ENCODE measurements around the gene NHERF2. TPM values are rescaled to one million over a fixed set of nuclear protein-coding genes. Genes with fewer than 3 reads are reported as not detected.
A peak's percentile ranks its signal among the peaks of the same experiment; 100 is the strongest.
"Not testable (repeated sequence)": the region's sequence is repeated elsewhere in the genome, so short reads cannot be mapped to it uniquely, and the experiment has no call there.

The NHERF2 gene
- total RNA-seq, 3 donors from 2014 or later = 54.5 to 65.4 (median 60.0) TPM

DNA sequence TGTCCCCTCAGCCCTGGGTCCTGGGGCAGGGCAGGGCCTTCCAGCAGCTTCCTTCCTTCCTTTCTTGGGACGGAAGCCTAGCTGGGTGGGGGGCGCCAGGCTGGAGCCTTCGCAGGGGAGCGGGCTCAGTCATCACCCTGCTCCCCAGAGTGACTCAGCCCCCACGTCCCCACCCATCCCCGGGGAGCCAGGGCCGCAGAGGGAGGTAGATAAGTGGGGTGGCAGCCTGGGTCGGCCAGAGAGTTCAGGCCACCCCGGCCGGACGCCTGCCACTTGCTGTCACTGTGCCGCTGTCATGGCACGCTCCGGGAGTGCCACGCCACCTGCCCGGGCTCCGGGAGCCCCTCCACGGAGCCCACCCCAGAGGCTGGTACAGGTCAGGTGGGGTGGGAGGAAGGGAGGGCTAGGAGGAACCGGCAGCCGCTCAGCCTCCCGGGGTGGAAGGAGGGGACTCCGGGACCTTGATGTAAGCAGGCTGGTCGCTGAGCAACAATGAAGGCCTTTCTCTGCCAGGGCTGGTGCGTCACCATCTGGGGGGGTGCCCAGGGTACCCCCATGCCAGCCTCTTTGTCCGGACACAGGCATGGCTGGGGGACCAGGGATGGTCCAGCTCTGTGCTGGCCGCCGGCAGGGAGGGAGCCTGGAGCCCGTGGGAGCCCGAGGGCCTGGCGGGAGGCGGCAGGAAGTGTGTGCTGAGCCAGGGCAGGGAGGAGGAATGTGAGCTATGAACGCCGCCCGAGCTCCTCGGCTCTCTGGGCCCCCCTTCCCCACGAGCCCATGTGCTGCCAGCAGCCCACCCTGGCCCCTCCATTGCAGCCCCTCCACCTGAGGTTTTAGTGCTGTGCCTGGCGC, 6.6 kb downstream of the NHERF2 start:
- ATAC-seq (peak; percentile 44), DNase-seq (peak in 1 of 3 donors; percentile 72)
- peaks cover 16% of the 10 kb centered on the region for H3K4me1 ChIP-seq (ENCODE audit: low read depth)
- H3K36me3 ChIP-seq (ENCODE audit: low read depth) = no peaks in the 10 kb centered on the region
- no peak overlapping the region for H3K4me3 ChIP-seq
- TF ChIP-seq, protein P1, sequence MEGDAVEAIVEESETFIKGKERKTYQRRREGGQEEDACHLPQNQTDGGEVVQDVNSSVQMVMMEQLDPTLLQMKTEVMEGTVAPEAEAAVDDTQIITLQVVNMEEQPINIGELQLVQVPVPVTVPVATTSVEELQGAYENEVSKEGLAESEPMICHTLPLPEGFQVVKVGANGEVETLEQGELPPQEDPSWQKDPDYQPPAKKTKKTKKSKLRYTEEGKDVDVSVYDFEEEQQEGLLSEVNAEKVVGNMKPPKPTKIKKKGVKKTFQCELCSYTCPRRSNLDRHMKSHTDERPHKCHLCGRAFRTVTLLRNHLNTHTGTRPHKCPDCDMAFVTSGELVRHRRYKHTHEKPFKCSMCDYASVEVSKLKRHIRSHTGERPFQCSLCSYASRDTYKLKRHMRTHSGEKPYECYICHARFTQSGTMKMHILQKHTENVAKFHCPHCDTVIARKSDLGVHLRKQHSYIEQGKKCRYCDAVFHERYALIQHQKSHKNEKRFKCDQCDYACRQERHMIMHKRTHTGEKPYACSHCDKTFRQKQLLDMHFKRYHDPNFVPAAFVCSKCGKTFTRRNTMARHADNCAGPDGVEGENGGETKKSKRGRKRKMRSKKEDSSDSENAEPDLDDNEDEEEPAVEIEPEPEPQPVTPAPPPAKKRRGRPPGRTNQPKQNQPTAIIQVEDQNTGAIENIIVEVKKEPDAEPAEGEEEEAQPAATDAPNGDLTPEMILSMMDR (IDR thresholded peaks at IDR 0.05) = no peak
- intact Hi-C loops (cut with DNase I, micrococcal nuclease) = no loop called here
- no peaks in the 10 kb centered on the region for H3K9me3 ChIP-seq

DNA sequence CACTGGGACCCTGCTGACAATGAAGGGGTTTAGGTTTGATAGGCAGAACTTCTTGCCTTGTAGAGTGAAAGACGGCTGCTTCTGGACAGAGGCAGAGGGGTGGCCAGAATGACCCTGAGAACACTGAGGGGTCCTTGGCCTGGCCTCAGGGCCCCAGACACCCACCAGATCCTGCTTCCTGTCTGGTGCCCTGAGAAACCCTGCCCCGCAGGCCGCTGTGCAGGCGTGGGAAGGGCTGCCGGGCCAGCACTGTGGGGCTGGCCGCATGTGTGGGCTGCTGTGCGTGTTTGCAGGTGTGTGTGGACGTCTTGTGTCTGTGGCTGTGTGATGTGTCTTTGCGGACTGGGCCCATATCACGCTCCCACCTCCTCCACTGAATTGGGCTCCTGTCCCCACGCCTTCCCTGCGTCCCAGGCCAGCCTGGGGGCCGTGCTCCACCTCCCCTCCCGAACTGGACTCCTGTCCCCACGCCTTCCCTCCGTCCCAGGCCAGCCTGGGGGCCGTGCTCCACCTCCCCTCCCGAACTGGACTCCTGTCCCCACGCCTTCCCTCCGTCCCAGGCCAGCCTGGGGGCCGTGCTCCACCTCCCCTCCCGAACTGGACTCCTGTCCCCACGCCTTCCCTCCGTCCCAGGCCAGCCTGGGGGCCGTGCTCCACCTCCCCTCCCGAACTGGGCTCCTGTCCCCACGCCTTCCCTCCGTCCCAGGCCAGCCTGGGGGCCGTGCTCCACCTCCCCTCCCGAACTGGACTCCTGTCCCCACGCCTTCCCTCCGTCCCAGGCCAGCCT, 7.4 kb downstream of the NHERF2 start:
- DNase-seq; intact Hi-C loops (cut with DNase I, micrococcal nuclease); H3K36me3 ChIP-seq (ENCODE audit: low read depth); ATAC-seq; H3K9me3 ChIP-seq; H3K4me3 ChIP-seq: not testable (repeated sequence)
- peaks cover 16% of the 10 kb centered on the region for H3K4me1 ChIP-seq (ENCODE audit: low read depth)

DNA sequence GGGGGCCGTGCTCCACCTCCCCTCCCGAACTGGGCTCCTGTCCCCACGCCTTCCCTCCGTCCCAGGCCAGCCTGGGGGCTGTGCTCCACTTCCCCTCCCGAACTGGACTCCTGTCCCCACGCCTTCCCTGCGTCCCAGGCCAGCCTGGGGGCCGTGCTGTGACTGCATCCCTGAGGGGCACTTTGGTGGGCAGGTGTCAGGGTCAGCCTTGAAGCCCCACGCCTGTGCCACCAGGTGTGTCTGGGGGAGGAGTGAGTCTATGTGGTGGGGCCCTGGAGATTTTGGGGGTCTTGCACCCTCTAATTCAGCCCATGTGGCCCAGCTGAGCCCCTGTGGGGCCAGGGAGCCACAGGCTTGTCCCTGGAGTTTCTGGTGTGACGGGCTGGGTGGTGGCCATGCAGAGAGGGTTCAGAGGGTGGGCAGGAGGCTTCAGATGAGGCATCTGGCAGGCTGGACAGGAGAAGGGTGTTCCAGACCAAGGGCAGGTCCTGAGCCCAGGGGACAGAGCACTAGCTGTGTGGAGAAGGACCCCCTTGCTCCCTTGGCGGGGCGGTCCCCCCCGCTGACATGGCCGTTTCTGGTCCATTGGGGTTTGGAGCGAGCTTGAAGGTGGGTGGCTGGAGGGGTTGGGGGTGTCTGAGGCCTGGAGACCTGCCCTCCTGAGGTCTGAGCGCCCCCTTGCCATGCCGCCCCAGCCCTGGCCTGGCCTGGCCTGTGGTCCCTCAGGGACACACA, 8.2 kb downstream of the NHERF2 start:
- Histone ChIP-seq H3K36me3 (ENCODE audit: low read depth) (no peaks in the 10 kb centered on the region), H3K4me1 (ENCODE audit: low read depth) (peaks cover 24% of the 10 kb centered on the region), H3K4me3 (no peak overlapping the region), H3K9me3 (no peaks in the 10 kb centered on the region)
- no peak for ATAC-seq
- no peak for DNase-seq
- TF ChIP-seq, protein P1 (IDR thresholded peaks at IDR 0.05) = no peak
- intact Hi-C loops (cut with DNase I, micrococcal nuclease) = no loop called here

DNA sequence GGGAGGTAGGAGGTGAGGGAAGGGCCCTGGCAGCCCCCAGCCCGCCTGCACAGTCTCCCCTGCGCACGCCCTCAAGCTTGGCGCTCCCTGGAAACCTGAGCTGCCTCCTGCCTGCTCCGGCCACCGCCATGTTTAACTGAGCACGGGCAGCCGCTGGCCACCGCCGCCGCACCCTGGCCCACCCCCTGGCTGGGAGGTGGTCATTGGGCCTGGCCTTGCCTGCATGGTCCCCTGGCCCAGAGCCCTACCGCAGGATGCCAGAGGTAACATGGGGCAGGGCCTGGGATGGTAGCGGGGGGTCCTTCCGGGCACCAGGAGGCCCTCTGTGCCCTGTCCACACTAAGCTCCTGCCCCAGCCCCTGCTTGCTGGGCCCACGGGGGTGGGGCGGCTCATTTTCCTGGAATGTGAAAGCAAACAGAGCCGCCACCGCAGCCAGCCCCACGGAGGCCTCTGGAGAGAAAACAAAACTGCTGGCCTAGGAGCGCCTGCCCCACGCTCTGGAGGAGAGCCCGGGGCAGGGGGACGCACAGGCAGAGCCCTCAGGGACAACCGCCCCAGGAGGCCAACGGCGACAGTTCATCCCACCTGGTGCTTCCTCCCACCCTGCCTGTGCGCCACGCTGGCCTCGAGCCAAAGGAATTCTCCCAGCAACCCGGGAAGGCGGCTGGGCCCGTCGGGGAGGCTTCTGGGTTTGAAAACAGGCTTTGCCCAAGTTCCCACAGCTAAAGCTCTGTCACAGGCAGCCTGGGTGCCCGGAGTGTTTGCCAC, 8.9 kb downstream of the NHERF2 start:
- intact Hi-C loops (cut with DNase I, micrococcal nuclease) = no loop called here
- DNase-seq = peak in 1 of 3 donors; percentile 69
- peak; percentile 32 for ATAC-seq
- H3K9me3 ChIP-seq = no peaks in the 10 kb centered on the region
- TF ChIP-seq, protein P1 (IDR thresholded peaks at IDR 0.05) = no peak
- H3K4me1 ChIP-seq (ENCODE audit: low read depth) = peaks cover 31% of the 10 kb centered on the region
- H3K4me3 ChIP-seq = no peak overlapping the region
- no peaks in the 10 kb centered on the region for H3K36me3 ChIP-seq (ENCODE audit: low read depth)

DNA sequence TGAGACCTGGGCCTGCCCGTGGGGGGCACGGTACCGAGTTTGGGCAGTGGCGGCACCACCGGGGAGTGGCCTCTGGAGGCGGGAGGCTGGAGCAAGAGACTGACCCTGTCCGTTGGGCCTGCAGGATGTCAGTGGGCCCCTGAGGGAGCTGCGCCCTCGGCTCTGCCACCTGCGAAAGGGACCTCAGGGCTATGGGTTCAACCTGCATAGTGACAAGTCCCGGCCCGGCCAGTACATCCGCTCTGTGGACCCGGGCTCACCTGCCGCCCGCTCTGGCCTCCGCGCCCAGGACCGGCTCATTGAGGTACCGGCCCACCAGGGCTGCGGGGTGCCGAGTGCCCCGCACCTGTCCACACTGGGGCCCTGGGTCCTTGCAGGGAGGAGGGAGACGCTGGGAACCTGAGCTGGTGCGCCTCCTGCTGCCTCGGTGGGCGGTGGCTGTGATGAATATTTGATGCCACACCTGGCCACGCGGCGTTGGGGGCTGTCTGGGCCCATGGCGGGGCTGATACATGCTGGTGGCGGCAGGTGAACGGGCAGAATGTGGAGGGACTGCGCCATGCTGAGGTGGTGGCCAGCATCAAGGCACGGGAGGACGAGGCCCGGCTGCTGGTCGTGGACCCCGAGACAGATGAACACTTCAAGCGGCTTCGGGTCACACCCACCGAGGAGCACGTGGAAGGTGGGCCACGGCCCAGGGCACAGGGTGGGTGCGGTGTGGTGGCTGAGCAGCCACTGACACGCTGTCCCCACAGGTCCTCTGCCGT, 9.7 kb downstream of the NHERF2 start:
- H3K36me3 ChIP-seq (ENCODE audit: low read depth) = no peaks in the 10 kb centered on the region
- H3K4me1 ChIP-seq (ENCODE audit: low read depth) = peaks cover 39% of the 10 kb centered on the region
- DNase-seq (no peak), ATAC-seq (no peak)
- no peak overlapping the region for H3K4me3 ChIP-seq
- intact Hi-C loops (cut with DNase I, micrococcal nuclease) = no loop called here
- TF ChIP-seq, protein P1 (IDR thresholded peaks at IDR 0.05) = no peak
- H3K9me3 ChIP-seq = no peaks in the 10 kb centered on the region
